Ishikawa (cell line): ENCODE results near the gene RNASET2.

Experiments used
- CEBPB ChIP-seq: IDR thresholded peaks from 2 replicates; pipeline ENCODE4 v1.6.1; 2012
- CREB1 ChIP-seq: IDR thresholded peaks from 2 replicates; pipeline ENCODE4 v1.6.1; 2012; ENCODE audit warnings: low read depth
- EGR1 ChIP-seq: IDR thresholded peaks from 2 replicates; pipeline ENCODE4 v1.6.1; 2012
- EP300 ChIP-seq: IDR thresholded peaks from 2 replicates; pipeline ENCODE4 v1.6.1; 2012; ENCODE audit warnings: borderline replicate concordance
- FOXM1 ChIP-seq: IDR thresholded peaks from 2 replicates; pipeline ENCODE4 v1.6.1; 2012; ENCODE audit warnings: low read depth, borderline replicate concordance
- MAX ChIP-seq: IDR thresholded peaks from 2 replicates; pipeline ENCODE4 v1.6.1; 2012
- NFIC ChIP-seq: IDR thresholded peaks from 2 replicates; pipeline ENCODE4 v1.6.1; 2012
- RAD21 ChIP-seq: IDR thresholded peaks from 2 replicates; pipeline ENCODE4 v1.6.1; 2012; ENCODE audit warnings: low read depth
- REST ChIP-seq: IDR thresholded peaks from 2 replicates; pipeline ENCODE4 v1.6.1; 2012; ENCODE audit warnings: low read depth, mild to moderate bottlenecking
- TAF1 ChIP-seq: IDR thresholded peaks from 2 replicates; pipeline ENCODE4 v1.6.1; 2012; ENCODE audit warnings: low read depth, mild to moderate bottlenecking
- TCF12 ChIP-seq: IDR thresholded peaks from 2 replicates; pipeline ENCODE4 v1.6.1; 2012; ENCODE audit warnings: low read depth
- TEAD4 ChIP-seq: IDR thresholded peaks from 2 replicates; pipeline ENCODE4 v1.6.1; 2012
- USF1 ChIP-seq: IDR thresholded peaks from 2 replicates; pipeline ENCODE4 v1.6.1; 2012
- YY1 ChIP-seq: IDR thresholded peaks from 2 replicates; pipeline ENCODE4 v1.6.1; 2012; ENCODE audit warnings: low read depth
- ZBTB7A ChIP-seq: IDR thresholded peaks from 2 replicates; pipeline ENCODE4 v1.6.1; 2012; ENCODE audit warnings: low read depth

Gene RNASET2

GRCh38 chr6:166996406-166996805, 40.1 kb upstream of the RNASET2 start:
- TF ChIP-seq MAX: no peak
- no peak for TF ChIP-seq CEBPB
- no peak for TF ChIP-seq TEAD4
- no peak for TF ChIP-seq TAF1
- no peak for TF ChIP-seq ZBTB7A
- TF ChIP-seq YY1: no peak
- TF ChIP-seq REST: no peak
- no peak for TF ChIP-seq EP300
- TF ChIP-seq RAD21: no peak
- no peak for TF ChIP-seq TCF12
- TF ChIP-seq NFIC: no peak
- no peak for TF ChIP-seq EGR1
- TF ChIP-seq USF1: no peak
- TF ChIP-seq FOXM1: no peak
- TF ChIP-seq CREB1: no peak

- TF ChIP-seq EP300 (no peak), RAD21 (peak; percentile 45), NFIC (no peak), REST (no peak), CEBPB (no peak), CREB1 (no peak)
Observed at GRCh38 chr6:166989427-166990032, 33.2 kb upstream of the RNASET2 start.

GRCh38 chr6:166988674-166989201, 32.4 kb upstream of the RNASET2 start:
- no peak for TF ChIP-seq YY1
- TF ChIP-seq FOXM1: no peak
- no peak for TF ChIP-seq CEBPB
- TF ChIP-seq TCF12: no peak
- no peak for TF ChIP-seq EP300
- no peak for TF ChIP-seq CREB1
- TF ChIP-seq EGR1: no peak

GRCh38 chr6:166987930-166988329, 31.6 kb upstream of the RNASET2 start:
- TF ChIP-seq MAX: no peak
- TF ChIP-seq USF1: no peak
- TF ChIP-seq YY1: no peak
- TF ChIP-seq TCF12: no peak
- TF ChIP-seq REST: no peak
- no peak for TF ChIP-seq RAD21
- no peak for TF ChIP-seq ZBTB7A
- TF ChIP-seq TEAD4: no peak
- TF ChIP-seq FOXM1: no peak
- no peak for TF ChIP-seq TAF1
- no peak for TF ChIP-seq EP300
- no peak for TF ChIP-seq EGR1
- no peak for TF ChIP-seq CREB1
- TF ChIP-seq CEBPB: no peak

- TF ChIP-seq RAD21: no peak
- no peak for TF ChIP-seq MAX
- TF ChIP-seq TAF1: no peak
- no peak for TF ChIP-seq TEAD4
- no peak for TF ChIP-seq CEBPB
- TF ChIP-seq USF1: no peak
- TF ChIP-seq YY1: no peak
- TF ChIP-seq EGR1: no peak
- no peak for TF ChIP-seq FOXM1
- no peak for TF ChIP-seq CREB1
- TF ChIP-seq REST: no peak
Observed at GRCh38 chr6:166987448-166987847, 31.1 kb upstream of the RNASET2 start.
